Panc1 (cell line): ENCODE data around the gene DNAJC2. TPM values are rescaled to one million over a fixed set of nuclear protein-coding genes. Genes with fewer than 3 reads are reported as not detected.
"Not testable (repeated sequence)": the region's sequence is repeated elsewhere in the genome, so short reads cannot be mapped to it uniquely, and the experiment has no call there.

ENCODE experiments used
- ATAC-seq: fragments of 200-7000 bp; cut with Tn5 transposase; 2 replicates; pipeline ENCODE4 v1.9.1; 2020; ENCODE audit warnings: mild to moderate bottlenecking, moderate library complexity
- BruUV-seq: library from RNA; stranded (reverse); fragments of 400-500 nt; replicated peaks from 2 replicates; lab custom pipeline; 2021; lab: Mats Ljungman, UMichigan
- CTCF ChIA-PET: fragments of 300-600 bp; sonication (Branson Sonifier 250); formaldehyde crosslinking; loops from one replicate; lab custom pipeline; 2022; ENCODE audit warnings: antibody characterized with exemption; lab: Charles Lee
- POLR2A ChIA-PET: fragments of 300-600 bp; sonication (Branson Sonifier 250); formaldehyde crosslinking; loops from one replicate; lab custom pipeline; 2022; ENCODE audit warnings: antibody characterized with exemption; lab: Charles Lee
- DNase-seq: peaks from one replicate; pipeline ENCODE4 v3.0.0-alpha.2; 2010; ENCODE audit warnings: low read depth, low spot score
- H3K27ac ChIP-seq: 2 replicates; pipeline ENCODE4 v1.5.1; 2011; ENCODE audit warnings: mild to moderate bottlenecking, low read length, inconsistent platforms
- H3K27me3 ChIP-seq: fragments of 200-500 bp; sonication (Bioruptor generic); 2 replicates; pipeline ENCODE4 v1.6.0; 2014; ENCODE audit warnings: low read length, inconsistent platforms; ENCODE audit not compliant: control insufficient read depth, insufficient read depth
- H3K36me3 ChIP-seq: fragments of 200-500 bp; sonication (Bioruptor generic); 2 replicates; pipeline ENCODE4 v1.5.1; 2014; ENCODE audit warnings: inconsistent platforms, mild to moderate bottlenecking, low read length, moderate library complexity; ENCODE audit not compliant: control insufficient read depth, insufficient read depth
- H3K4me1 ChIP-seq: 2 replicates; pipeline ENCODE4 v1.5.1; 2011; ENCODE audit warnings: inconsistent platforms, mild to moderate bottlenecking, low read length, moderate library complexity; ENCODE audit not compliant: control insufficient read depth, insufficient read depth
- H3K4me3 ChIP-seq, 2 experiments: 2 replicates each; pipeline ENCODE4 v1.5.1; 2011 to 2012; ENCODE audit warnings: low read depth in 2 of 2, low read length in 2 of 2, mild to moderate bottlenecking in 2 of 2, inconsistent platforms in 1 of 2, moderate library complexity in 1 of 2
- H3K9me3 ChIP-seq: fragments of 200-500 bp; sonication (Bioruptor generic); 2 replicates; pipeline ENCODE4 v1.5.1; 2014; ENCODE audit warnings: low read depth, mild to moderate bottlenecking, inconsistent platforms, low read length, moderate library complexity; ENCODE audit not compliant: control insufficient read depth, insufficient read depth
- CTCF ChIP-seq: fragments of 450-650 bp; IDR thresholded peaks from 2 replicates; pipeline ENCODE4 v1.5.1; 2017; ENCODE audit warnings: mild to moderate bottlenecking
- POLR2AphosphoS5 ChIP-seq: IDR thresholded peaks from 2 replicates; pipeline ENCODE4 v1.6.1; 2012; ENCODE audit warnings: mild to moderate bottlenecking, low read depth, low read length, moderate library complexity
- in situ Hi-C: cut with HindIII; loops from 2 replicates; pipeline ENCODE4 v1.10.0; 2016; ENCODE audit warnings: low sequenced_read_pairs, low pct_unique_long_range_greater_than_20kb
- intact Hi-C: fragments of 100-400 bp; cut with micrococcal nuclease; formaldehyde crosslinking; loops from one replicate; pipeline ENCODE4 v1.10.0; 2022; ENCODE audit not compliant: unreplicated experiment
- total RNA-seq: library from RNA; stranded (reverse); gene quantifications from one replicate; pipeline ENCODE4 v1.2.1, GENCODE V29; 2021; ENCODE audit not compliant: unreplicated experiment

DNAJC2 gene
- total RNA-seq, 1 experiment from 2014 or later: 56.1 TPM

DNA sequence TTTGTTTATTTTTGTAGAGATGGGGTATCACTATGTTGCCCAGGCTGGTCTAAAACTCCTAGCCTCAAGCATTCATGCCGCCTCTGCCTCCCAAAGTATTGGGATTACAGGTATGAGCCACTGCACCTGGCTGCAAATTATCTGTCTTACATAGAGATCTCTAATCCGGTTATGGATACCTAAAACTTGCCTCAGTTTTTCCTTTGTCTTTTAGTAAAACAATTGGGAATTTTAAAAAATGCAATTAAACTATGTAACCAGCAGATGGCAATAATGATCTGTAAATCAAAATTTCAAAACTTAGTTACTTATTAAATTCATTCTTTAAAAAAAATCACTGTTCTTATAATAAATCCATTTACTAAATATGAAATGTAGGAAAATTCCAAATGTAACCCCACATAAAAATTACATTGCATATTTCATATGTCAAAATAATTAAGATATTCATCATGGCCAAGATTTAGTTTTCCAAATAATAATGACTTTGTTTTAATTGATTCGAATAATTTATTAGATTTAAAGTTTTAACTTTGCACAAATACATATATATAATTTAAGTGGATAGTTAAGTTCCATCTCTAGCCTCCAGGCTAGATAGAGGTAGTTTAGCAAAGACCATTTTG, 61.7 kb downstream of the DNAJC2 start:
- CTCF ChIA-PET: interaction anchor here (0.6 kb wide), 1 partner anchor 524 kb away, joined by 9 read pairs; no protein-coding TSS in a partner anchor
- H3K4me3 ChIP-seq, POLR2A ChIA-PET, H3K4me1 ChIP-seq, ATAC-seq, DNase-seq, H3K9me3 ChIP-seq, H3K36me3 ChIP-seq, BruUV-seq, in situ Hi-C loops, intact Hi-C loops, H3K27me3 ChIP-seq, H3K27ac ChIP-seq: not testable (repeated sequence)
- peak; percentile 30; the same call in 1 of the 2 replicates for TF ChIP-seq CTCF

DNA sequence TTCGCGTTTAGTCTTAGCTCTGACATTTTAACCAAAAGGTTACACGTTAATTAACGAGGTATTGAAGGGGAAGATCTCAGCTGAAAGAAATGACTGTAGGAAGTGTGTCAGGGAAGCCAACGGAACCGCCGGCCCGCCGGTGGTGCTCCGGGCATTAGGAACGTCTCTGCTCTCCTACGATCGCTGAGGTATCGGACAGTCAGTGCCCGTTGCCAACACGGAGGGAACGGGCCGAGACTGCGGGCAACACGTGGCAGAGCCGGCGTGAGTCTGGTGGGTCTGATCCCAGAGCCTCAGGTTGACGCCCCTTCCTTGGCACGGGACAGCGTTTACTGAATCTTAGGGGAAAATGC, 63.8 kb downstream of the DNAJC2 start:
- intact Hi-C loops, H3K9me3 ChIP-seq, BruUV-seq, H3K4me1 ChIP-seq, in situ Hi-C loops, CTCF ChIA-PET, H3K36me3 ChIP-seq, H3K27me3 ChIP-seq, POLR2A ChIA-PET, DNase-seq: not testable (repeated sequence)
- ATAC-seq: peak; percentile 31; the same call in 1 of the 2 replicates
- Histone ChIP-seq H3K27ac (peak overlapping the region; percentile 90), H3K4me3 (peak overlapping the region; percentile 78 to 85)

DNA sequence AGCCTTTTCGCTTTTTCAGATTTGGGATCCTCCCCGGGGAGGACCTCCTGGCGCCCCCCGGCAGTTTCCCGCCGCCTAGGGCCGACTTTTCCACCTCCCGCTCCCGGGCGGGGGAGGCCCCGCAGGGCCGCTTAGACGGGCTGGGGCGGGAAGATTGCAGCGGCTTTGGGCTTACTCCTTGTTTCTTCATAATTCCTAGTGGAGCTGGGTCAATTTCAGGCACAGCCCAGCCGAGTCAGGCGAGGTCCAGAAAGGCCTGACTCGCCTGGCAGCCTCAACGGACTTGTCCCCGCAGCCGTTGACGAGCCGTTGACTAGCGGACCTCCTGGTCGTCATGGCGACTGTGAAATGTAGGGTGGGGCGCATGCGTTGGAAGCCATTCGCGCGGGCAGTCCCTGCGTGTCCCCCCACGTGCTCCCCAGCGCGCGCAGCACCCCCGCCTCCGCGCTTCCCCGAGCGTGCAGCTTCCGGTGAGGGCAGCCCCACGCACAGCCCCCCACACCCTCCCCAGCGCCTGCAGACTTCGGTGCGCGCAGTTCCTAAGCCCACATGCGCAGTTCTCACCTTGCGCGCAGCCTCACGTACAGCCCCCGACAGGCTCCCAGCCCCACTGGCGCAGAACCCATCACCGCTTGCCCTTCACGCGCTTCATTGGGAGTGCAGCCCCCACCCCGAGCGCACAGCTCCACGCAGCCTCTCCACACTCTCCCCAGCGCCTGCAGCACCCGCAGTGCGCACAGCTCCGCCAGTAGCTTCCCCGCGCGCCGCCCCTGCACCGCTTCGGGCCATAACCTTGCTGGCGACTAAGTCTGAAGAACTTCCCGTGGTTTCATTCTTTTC, 64.4 kb downstream of the DNAJC2 start:
- BruUV-seq, H3K4me1 ChIP-seq, H3K9me3 ChIP-seq, DNase-seq, H3K36me3 ChIP-seq, intact Hi-C loops, in situ Hi-C loops, H3K27me3 ChIP-seq, CTCF ChIA-PET, POLR2A ChIA-PET: not testable (repeated sequence)
- Histone ChIP-seq H3K4me3 (peak overlapping the region; percentile 78 to 85), H3K27ac (peak overlapping the region; percentile 90)
- ATAC-seq: peak; percentile 95
- 0 out of 2 replicates have a peak, but pooled peaks have one; percentile 29 for TF ChIP-seq POLR2AphosphoS5

- H3K9me3 ChIP-seq, H3K4me1 ChIP-seq, H3K36me3 ChIP-seq, BruUV-seq, DNase-seq, in situ Hi-C loops, CTCF ChIA-PET, intact Hi-C loops, H3K27me3 ChIP-seq, POLR2A ChIA-PET: not testable (repeated sequence)
- peak overlapping the region; percentile 90 for H3K27ac ChIP-seq
- peak overlapping the region; percentile 78 to 85 for H3K4me3 ChIP-seq
- peak; percentile 82 for ATAC-seq
Measured at GRCh38 chr7:103279636-103279962, 65.0 kb downstream of the DNAJC2 start.

DNA sequence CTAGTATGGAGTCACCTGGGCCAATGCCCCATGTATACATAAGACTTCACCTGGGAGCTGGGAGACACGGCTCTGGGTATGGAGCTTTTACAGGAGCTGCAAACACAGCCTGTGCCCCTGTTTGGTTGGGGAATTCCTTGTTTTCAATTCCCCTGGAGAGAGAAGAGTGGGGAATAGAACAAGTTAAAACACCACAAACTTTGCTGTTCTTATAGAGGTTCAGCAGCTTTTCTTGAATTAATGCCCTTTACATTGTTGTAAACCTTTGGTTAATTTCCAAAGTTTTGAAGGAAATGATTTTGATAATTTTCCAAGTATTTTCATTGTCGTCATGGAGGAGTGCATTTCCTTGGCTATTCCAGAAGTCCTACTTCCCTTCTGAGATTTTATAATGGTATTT, 66.4 kb downstream of the DNAJC2 start:
- DNase-seq, intact Hi-C loops, CTCF ChIA-PET: not testable (repeated sequence)

DNA sequence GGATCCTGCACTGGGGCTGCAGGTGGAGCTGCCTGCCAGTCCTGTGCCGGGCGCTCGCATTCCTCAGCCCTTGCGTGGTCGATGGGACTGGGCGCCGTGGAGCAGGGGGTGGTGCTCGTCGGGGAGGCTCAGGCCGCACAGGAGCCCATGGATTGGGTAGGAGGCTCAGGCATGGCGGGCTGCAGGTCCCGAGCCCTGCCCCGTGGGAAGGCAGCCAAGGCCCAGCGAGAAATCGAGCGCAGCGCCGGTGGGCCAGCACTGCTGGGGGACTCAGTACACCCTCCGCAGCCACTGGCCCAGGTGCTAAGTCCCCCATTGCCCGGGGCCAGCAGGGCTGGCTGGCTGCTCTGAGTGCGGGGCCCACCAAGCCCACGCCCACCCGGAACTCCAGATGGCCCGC, 69.7 kb downstream of the DNAJC2 start:
- in situ Hi-C loops, DNase-seq, H3K4me1 ChIP-seq, intact Hi-C loops, BruUV-seq, H3K27ac ChIP-seq, H3K9me3 ChIP-seq, H3K36me3 ChIP-seq, CTCF ChIA-PET, H3K4me3 ChIP-seq, H3K27me3 ChIP-seq, ATAC-seq: not testable (repeated sequence)
- POLR2A ChIA-PET: interaction anchor here (0.6 kb wide), 1 partner anchor 146 kb away, joined by 3 read pairs; no protein-coding TSS in a partner anchor

More for the DNA sequence above, 66.4 kb downstream of the DNAJC2 start:
- ATAC-seq, H3K36me3 ChIP-seq, H3K9me3 ChIP-seq, H3K4me1 ChIP-seq, in situ Hi-C loops, H3K27me3 ChIP-seq, H3K27ac ChIP-seq, BruUV-seq, POLR2A ChIA-PET: not testable (repeated sequence)
- H3K4me3 ChIP-seq: peak overlapping the region in 1 of 2 experiments; percentile 5; a peak in 1 of 4 replicates
